Lower leg skin (tissue), 3 donors: Measurements from ENCODE around the gene RB1.

Experiments
- POLR2A ChIP-seq, 2 donors: fragments of 450-650 bp; IDR thresholded peaks; one replicate each; pipeline ENCODE4 v1.6.1; 2016 to 2017; ENCODE audit warnings: antibody characterized with exemption in 2 of 2, mild to moderate bottlenecking in 1 of 2, moderate library complexity in 1 of 2
- TF ChIP-seq, protein P1 (sequence below), 3 donors: fragments of 450-650 bp; IDR thresholded peaks; one replicate each; pipeline ENCODE4 v1.5.1; 2016; ENCODE audit warnings: antibody characterized with exemption in 3 of 3, mild to moderate bottlenecking in 3 of 3, moderate library complexity in 2 of 3

DNA sequence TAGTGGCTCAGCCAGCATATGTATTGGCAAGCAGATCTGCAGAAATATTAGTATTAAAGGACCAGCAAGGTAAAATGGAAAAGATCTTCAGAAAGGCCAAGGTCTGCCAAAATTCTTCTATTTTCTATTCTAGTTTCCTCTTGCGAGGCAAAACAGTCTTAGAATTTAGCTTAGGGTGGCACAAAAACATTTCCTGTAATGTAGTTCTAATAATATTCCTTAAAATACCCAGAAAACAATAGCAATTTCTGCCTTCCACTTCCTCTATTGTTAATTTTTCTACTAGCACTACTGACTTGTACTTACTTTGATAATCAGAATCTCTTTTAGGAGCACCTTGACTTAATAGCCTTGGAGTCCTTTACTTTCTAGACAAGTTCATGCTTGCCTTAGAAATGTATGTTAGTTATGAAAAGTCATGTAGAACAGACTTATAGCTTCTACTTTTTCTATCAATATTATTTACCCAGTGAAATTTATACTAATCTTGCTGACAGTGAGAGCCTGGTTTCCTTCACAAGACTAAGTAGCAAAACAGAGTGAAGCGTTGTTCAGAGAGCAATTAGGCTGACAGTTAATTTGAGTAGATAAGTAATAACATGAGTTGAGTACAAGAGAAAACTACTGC is 133.2 kb downstream of the RB1 start:
- TF ChIP-seq POLR2A (IDR thresholded peaks at IDR 0.05), result no peak
- TF ChIP-seq, protein P1, sequence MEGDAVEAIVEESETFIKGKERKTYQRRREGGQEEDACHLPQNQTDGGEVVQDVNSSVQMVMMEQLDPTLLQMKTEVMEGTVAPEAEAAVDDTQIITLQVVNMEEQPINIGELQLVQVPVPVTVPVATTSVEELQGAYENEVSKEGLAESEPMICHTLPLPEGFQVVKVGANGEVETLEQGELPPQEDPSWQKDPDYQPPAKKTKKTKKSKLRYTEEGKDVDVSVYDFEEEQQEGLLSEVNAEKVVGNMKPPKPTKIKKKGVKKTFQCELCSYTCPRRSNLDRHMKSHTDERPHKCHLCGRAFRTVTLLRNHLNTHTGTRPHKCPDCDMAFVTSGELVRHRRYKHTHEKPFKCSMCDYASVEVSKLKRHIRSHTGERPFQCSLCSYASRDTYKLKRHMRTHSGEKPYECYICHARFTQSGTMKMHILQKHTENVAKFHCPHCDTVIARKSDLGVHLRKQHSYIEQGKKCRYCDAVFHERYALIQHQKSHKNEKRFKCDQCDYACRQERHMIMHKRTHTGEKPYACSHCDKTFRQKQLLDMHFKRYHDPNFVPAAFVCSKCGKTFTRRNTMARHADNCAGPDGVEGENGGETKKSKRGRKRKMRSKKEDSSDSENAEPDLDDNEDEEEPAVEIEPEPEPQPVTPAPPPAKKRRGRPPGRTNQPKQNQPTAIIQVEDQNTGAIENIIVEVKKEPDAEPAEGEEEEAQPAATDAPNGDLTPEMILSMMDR (IDR thresholded peaks at IDR 0.05), result no peak
